Thymus (tissue), 11 donors: ENCODE results near the gene IL20RB. TPM values are rescaled to one million over a fixed set of nuclear protein-coding genes. Genes with fewer than 3 reads are reported as not detected.
A peak's percentile ranks its signal among the peaks of the same experiment; 100 is the strongest.

Experiments used
- DNase-seq, 9 donors: peaks; one replicate each; pipeline ENCODE4 v3.0.0-alpha.2; 2013; ENCODE audit warnings: low spot score in 9 of 9, low read depth in 6 of 9, missing footprints in 1 of 9
- H3K27ac ChIP-seq, 2 donors: one replicate each; pipeline ENCODE4 v1.5.1; 2013; ENCODE audit warnings: control low read depth in 1 of 2, low read depth in 1 of 2, low read length in 1 of 2, mild to moderate bottlenecking in 1 of 2, moderate library complexity in 1 of 2
- H3K27me3 ChIP-seq, 2 donors: one replicate each; pipeline ENCODE4 v1.5.1; 2013; ENCODE audit warnings: low read length in 1 of 2; ENCODE audit not compliant: control insufficient read depth in 2 of 2, insufficient read depth in 1 of 2
- H3K36me3 ChIP-seq, 2 donors: one replicate each; pipeline ENCODE4 v1.5.1; 2013; ENCODE audit warnings: low read length in 1 of 2, mild to moderate bottlenecking in 1 of 2, moderate library complexity in 1 of 2; ENCODE audit not compliant: control insufficient read depth in 2 of 2, insufficient read depth in 2 of 2
- H3K4me1 ChIP-seq, 2 donors: one replicate each; pipeline ENCODE4 v1.5.1; 2013; ENCODE audit warnings: low read length in 2 of 2; ENCODE audit not compliant: control insufficient read depth in 2 of 2, insufficient read depth in 2 of 2
- H3K4me3 ChIP-seq, 2 donors: one replicate each; pipeline ENCODE4 v1.5.1; 2013; ENCODE audit warnings: low read length in 2 of 2, control low read depth in 1 of 2, mild to moderate bottlenecking in 1 of 2
- H3K9me3 ChIP-seq, 2 donors: one replicate each; pipeline ENCODE4 v1.5.1; 2013; ENCODE audit warnings: low read length in 1 of 2, mild to moderate bottlenecking in 1 of 2; ENCODE audit not compliant: control insufficient read depth in 2 of 2, insufficient read depth in 1 of 2
- whole genome bisulfite sequencing: extraction: QIAGEN DNeasy Blood & Tissue Kit; methylation state at CpG from one replicate; pipeline ENCODE4 v1.1.7; 2013; 5-methylcytosine and 5-hydroxymethylcytosine counted together
- polyA plus RNA-seq: library from polyadenylated mRNA; stranded (reverse); fragments of 200-250 nt; gene quantifications from one replicate; pipeline ENCODE4 v1.2.3, GENCODE V29; 2013
- total RNA-seq: library from RNA; stranded (reverse); fragments of 120-200 nt; gene quantifications from one replicate; pipeline ENCODE4 v1.2.4, GENCODE V29; 2013
- donor health status: healthy.

IL20RB gene
- total and polyA plus RNA-seq, 2 donors: 0.94 to 5.4 TPM

- no peak for DNase-seq
- H3K4me3 ChIP-seq: no peak overlapping the region
- peaks cover 4 to 8% of the 10 kb centered on the region in 2 donors for H3K4me1 ChIP-seq
- peaks cover 7 to 13% of the 10 kb centered on the region in 2 donors for H3K36me3 ChIP-seq
- H3K27me3 ChIP-seq: no peaks in the 10 kb centered on the region
- H3K27ac ChIP-seq: no peak overlapping the region
- no peaks in the 10 kb centered on the region for H3K9me3 ChIP-seq
- over 99% methylated on average over 2 of the region's 2 CpGs for WGBS
These were observed 19.9 kb upstream of the IL20RB start for GRCh38 chr3:136937851-136938250.

- no peak for DNase-seq
- Histone ChIP-seq H3K27me3 (no peaks in the 10 kb centered on the region), H3K27ac (no peak overlapping the region), H3K36me3 (peaks cover 3 to 13% of the 10 kb centered on the region in 2 donors), H3K4me1 (peaks cover 6 to 13% of the 10 kb centered on the region in 2 donors), H3K4me3 (no peak overlapping the region), H3K9me3 (no peaks in the 10 kb centered on the region)
These were observed 19.4 kb upstream of the IL20RB start for GRCh38 chr3:136938334-136938733.

- Histone ChIP-seq H3K36me3 (peaks cover 0 to 8% of the 10 kb centered on the region in 2 donors), H3K4me3 (no peak overlapping the region), H3K4me1 (peaks cover 6 to 13% of the 10 kb centered on the region in 2 donors), H3K27ac (no peak overlapping the region), H3K27me3 (no peaks in the 10 kb centered on the region), H3K9me3 (no peaks in the 10 kb centered on the region)
- WGBS: 90% methylated on average over 1 of the region's 1 CpG
- no peak for DNase-seq
These were observed 18.3 kb upstream of the IL20RB start for GRCh38 chr3:136939489-136939888.

- Histone ChIP-seq H3K9me3 (no peaks in the 10 kb centered on the region), H3K27ac (peak overlapping the region in 1 of 2 donors; percentile 10), H3K4me3 (no peak overlapping the region), H3K36me3 (peaks cover 9 to 17% of the 10 kb centered on the region in 2 donors), H3K27me3 (no peaks in the 10 kb centered on the region), H3K4me1 (peaks cover 6 to 13% of the 10 kb centered on the region in 2 donors)
- WGBS: 72% methylated on average over 1 of the region's 1 CpG
- DNase-seq: no peak
These were observed 15.0 kb upstream of the IL20RB start for GRCh38 chr3:136942803-136943202.

GRCh38 chr3:136943436-136943835 lies 14.3 kb upstream of the IL20RB start:
- H3K27me3 ChIP-seq: no peaks in the 10 kb centered on the region
- WGBS: 93% methylated on average over 3 of the region's 3 CpGs
- H3K9me3 ChIP-seq: no peaks in the 10 kb centered on the region
- H3K36me3 ChIP-seq: peaks cover 9 to 17% of the 10 kb centered on the region in 2 donors
- H3K27ac ChIP-seq: peak overlapping the region in 1 of 2 donors; percentile 10
- no peak for DNase-seq
- peaks cover 6 to 13% of the 10 kb centered on the region in 2 donors for H3K4me1 ChIP-seq
- no peak overlapping the region for H3K4me3 ChIP-seq

GRCh38 chr3:136946978-136947377 lies 10.8 kb upstream of the IL20RB start:
- WGBS: 97% methylated on average over 1 of the region's 1 CpG
- Histone ChIP-seq H3K9me3 (no peaks in the 10 kb centered on the region), H3K36me3 (peaks cover 9 to 19% of the 10 kb centered on the region in 2 donors), H3K4me3 (no peak overlapping the region), H3K4me1 (peaks cover 6 to 13% of the 10 kb centered on the region in 2 donors), H3K27ac (no peak overlapping the region), H3K27me3 (no peaks in the 10 kb centered on the region)
- no peak for DNase-seq

GRCh38 chr3:136947477-136947876 lies 10.3 kb upstream of the IL20RB start:
- Histone ChIP-seq H3K27me3 (no peaks in the 10 kb centered on the region), H3K27ac (no peak overlapping the region), H3K4me3 (no peak overlapping the region), H3K4me1 (peaks cover 6 to 9% of the 10 kb centered on the region in 2 donors), H3K36me3 (peaks cover 9 to 19% of the 10 kb centered on the region in 2 donors), H3K9me3 (no peaks in the 10 kb centered on the region)
- no peak for DNase-seq
- WGBS: 50% methylated on average over 2 of the region's 2 CpGs

GRCh38 chr3:136949146-136949545 lies 8.6 kb upstream of the IL20RB start:
- peaks cover 9 to 19% of the 10 kb centered on the region in 2 donors for H3K36me3 ChIP-seq
- DNase-seq: no peak
- H3K4me3 ChIP-seq: no peak overlapping the region
- H3K27ac ChIP-seq: no peak overlapping the region
- no peaks in the 10 kb centered on the region for H3K9me3 ChIP-seq
- H3K27me3 ChIP-seq: no peaks in the 10 kb centered on the region
- H3K4me1 ChIP-seq: peaks cover 0 to under 1% of the 10 kb centered on the region in 2 donors

- peak in 1 of 9 donors; percentile 17 for DNase-seq
- Histone ChIP-seq H3K27ac (no peak overlapping the region), H3K4me3 (no peak overlapping the region), H3K4me1 (peaks cover under 1 to 5% of the 10 kb centered on the region in 2 donors), H3K27me3 (no peaks in the 10 kb centered on the region), H3K9me3 (no peaks in the 10 kb centered on the region), H3K36me3 (peaks cover 9 to 19% of the 10 kb centered on the region in 2 donors)
- 97% methylated on average over 2 of the region's 2 CpGs for WGBS
These were observed 8.1 kb upstream of the IL20RB start for GRCh38 chr3:136949708-136950107.

GRCh38 chr3:136950623-136951022 lies 7.2 kb upstream of the IL20RB start:
- Histone ChIP-seq H3K36me3 (peaks cover 6 to 15% of the 10 kb centered on the region in 2 donors), H3K4me3 (no peak overlapping the region), H3K27ac (no peak overlapping the region), H3K9me3 (no peaks in the 10 kb centered on the region), H3K4me1 (peaks cover 4 to 12% of the 10 kb centered on the region in 2 donors), H3K27me3 (no peaks in the 10 kb centered on the region)
- 65% methylated on average over 1 of the region's 1 CpG for WGBS
- no peak for DNase-seq
